ENCODE results near the gene SYCP2L.

DNA sequence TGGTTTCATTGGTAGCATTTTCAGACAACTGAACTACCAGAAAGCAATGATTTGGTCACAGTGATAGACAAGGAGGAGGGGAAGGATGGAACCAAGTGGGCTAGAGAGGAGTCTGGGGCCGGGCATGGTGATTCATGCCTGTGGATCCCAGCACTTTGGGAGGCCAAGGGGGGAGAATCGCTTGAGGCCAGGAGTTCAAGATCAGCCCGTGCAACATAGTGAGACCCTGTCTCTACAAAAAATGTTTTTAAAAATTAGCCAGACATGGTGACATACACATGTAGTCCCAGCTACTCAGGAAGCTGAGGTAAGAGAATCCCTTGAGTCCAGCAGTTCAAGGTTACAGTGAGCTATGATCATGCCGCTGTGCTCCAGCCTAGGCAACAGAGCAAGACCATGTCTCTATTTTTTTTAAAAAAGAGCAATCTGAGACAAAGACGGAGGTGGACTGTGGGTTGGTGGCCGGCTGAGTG is 70.6 kb downstream of the SYCP2L start:
- no peak for TF ChIP-seq EZH2 (IDR thresholded peaks at IDR 0.05; ENCODE audit: borderline replicate concordance, insufficient read depth, low read depth, low read length, poor library complexity, severe bottlenecking)
- TF ChIP-seq CTCF (IDR thresholded peaks at IDR 0.05): no peak

Data from B cell (primary cell).